Spleen (tissue), 11 donors: ENCODE measurements around the gene ERO1B. TPM values are rescaled to one million over a fixed set of nuclear protein-coding genes. Genes with fewer than 3 reads are reported as not detected.

ENCODE experiments used
- DNase-seq: peaks from one replicate; pipeline ENCODE4 v3.0.0-alpha.2; 2020
- H3K27ac ChIP-seq, 8 donors: fragments of 200-600 bp; sonication (generic) in 7 of 8; 1 replicate in 4 of 8; 2 replicates in 4 of 8; pipeline versions ENCODE4 v1.5.0 to v1.8.0; 2016 to 2021; ENCODE audit warnings: inconsistent platforms in 4 of 8, mild to moderate bottlenecking in 4 of 8, moderate library complexity in 1 of 8
- H3K27me3 ChIP-seq, 7 donors: fragments of 200-600 bp; sonication (generic) in 6 of 7; replicated peaks in 1 of 7; 1 replicate in 4 of 7; 2 replicates in 3 of 7; pipeline versions ENCODE4 v1.5.0 to v1.8.0; 2016 to 2021; ENCODE audit warnings: inconsistent platforms in 3 of 7, mild to moderate bottlenecking in 1 of 7
- H3K36me3 ChIP-seq, 6 donors: fragments of 200-600 bp; sonication (generic) in 5 of 6; 1 replicate in 4 of 6; 2 replicates in 2 of 6; pipeline versions ENCODE4 v1.5.0 to v1.8.0; 2016 to 2021; ENCODE audit warnings: inconsistent platforms in 2 of 6
- H3K4me1 ChIP-seq, 6 donors: fragments of 200-600 bp; sonication (generic) in 5 of 6; 1 replicate in 3 of 6; 2 replicates in 3 of 6; pipeline versions ENCODE4 v1.5.0 to v1.8.0; 2016 to 2021; ENCODE audit warnings: inconsistent platforms in 3 of 6
- H3K4me3 ChIP-seq, 8 donors: fragments of 200-600 bp; sonication (generic) in 7 of 8; 1 replicate in 4 of 8; 2 replicates in 4 of 8; pipeline versions ENCODE4 v1.5.0 to v1.8.0; 2016 to 2021; ENCODE audit warnings: inconsistent platforms in 4 of 8, mild to moderate bottlenecking in 4 of 8, moderate library complexity in 2 of 8
- H3K9me3 ChIP-seq, 8 donors: fragments of 200-600 bp; sonication (generic) in 7 of 8; 1 replicate in 4 of 8; 2 replicates in 4 of 8; pipeline versions ENCODE4 v1.5.0 to v1.8.0; 2016 to 2021; ENCODE audit warnings: inconsistent platforms in 4 of 8
- CTCF ChIP-seq, 11 experiments: fragments of 200-600 bp in 7 of 11; fragments of 450-650 bp in 4 of 11; sonication (generic) in 4 of 11; IDR thresholded peaks in 8 of 11; conservative IDR thresholded peaks in 3 of 11; 1 replicate in 7 of 11; 2 replicates in 4 of 11; pipeline versions ENCODE4 v1.4.0 to v1.8.0; 2016 to 2021; ENCODE audit warnings: antibody characterized with exemption in 11 of 11, inconsistent platforms in 4 of 11, mild to moderate bottlenecking in 1 of 11
- POLR2A ChIP-seq, 3 donors: fragments of 450-650 bp; IDR thresholded peaks; one replicate each; pipeline ENCODE4 v1.5.1; 2017; ENCODE audit warnings: antibody characterized with exemption in 3 of 3, mild to moderate bottlenecking in 1 of 3
- POLR2AphosphoS5 ChIP-seq, 3 donors: sonication (generic); formaldehyde crosslinking; IDR thresholded peaks; one replicate each; pipeline ENCODE4 v1.5.1; 2017; ENCODE audit warnings: antibody characterized with exemption in 3 of 3
- WGBS, 5 donors: extraction: QIAGEN DNeasy Blood & Tissue Kit in 3 of 5; methylation state at CpG; one replicate each; pipeline versions ENCODE4 v1.1.5 to v1.1.7; 2013 to 2018; 5-methylcytosine and 5-hydroxymethylcytosine counted together
- intact Hi-C: fragments of 100-400 bp; cut with DNase I; formaldehyde crosslinking; loops from one replicate; pipeline ENCODE4 v1.15.0; 2023; ENCODE audit warnings: low total_unique reads
- polyA plus RNA-seq, 3 donors: library from polyadenylated mRNA; stranded (reverse); fragments of 200-250 nt; gene quantifications; one replicate each; pipeline ENCODE4 v1.2.1, GENCODE V29; 2013
- total RNA-seq, 7 donors: library from RNA; depleted of rRNA in 3 of 7; stranded (reverse); fragments of >200 nt in 3 of 7; fragmentation: NEBNext Ultra II Directional in 4 of 7; extraction: Animal tissue kit (Norgen Biotek cat#: 25700) in 4 of 7; gene quantifications; one replicate each; pipeline versions ENCODE4 v1.1.0 to v1.2.1, GENCODE V29; 2016 to 2021
- donor health status: healthy with polysubstance abuse.
- donor health status: DM: no; HTN: no; CAD: no; lungs with moderate emphysema.
- donor health status: DM: no; HTN: no; CAD: no.
- donor health status: Bipolar disorder and iron deficiency.
- donor health status: healthy.
- donor health status: DM: no; HTN: no; CAD: no.
- donor health status: DM: yes; HTN: yes; CAD: no.

The ERO1B gene
- total and polyA plus RNA-seq, 10 donors: 3.9 to 29.4 (median 16.4) TPM

- WGBS, 5 donors: 79 to 97% (median 93%) methylated on average over 1 of the region's 1 CpG
These were observed 38.9 kb upstream of the ERO1B start for GRCh38 chr1:236320671-236321070.

GRCh38 chr1:236320214-236320613 lies 38.5 kb upstream of the ERO1B start:
- no peak for DNase-seq
- Histone ChIP-seq H3K36me3 (no peaks in the 10 kb centered on the region), H3K4me3 (no peak overlapping the region), H3K27me3 (no peaks in the 10 kb centered on the region), H3K9me3 (peaks cover 8 to 40% (median 37%) of the 10 kb centered on the region in 8 donors), H3K27ac (no peak overlapping the region), H3K4me1 (no peaks in the 10 kb centered on the region)
- intact Hi-C loops: no loop called here
- TF ChIP-seq POLR2A (IDR thresholded peaks at IDR 0.05) (no peak), CTCF (IDR thresholded peaks at IDR 0.05 in 8 of 11, conservative IDR thresholded peaks at IDR 0.05 in 3 of 11) (no peak), POLR2AphosphoS5 (IDR thresholded peaks at IDR 0.05) (no peak)
- 39 to 89% (median 85%) methylated on average over 1 of the region's 1 CpG for WGBS, 5 donors

More at GRCh38 chr1:236320671-236321070, 38.9 kb upstream of the ERO1B start:
- Histone ChIP-seq H3K27ac (no peak overlapping the region), H3K36me3 (no peaks in the 10 kb centered on the region), H3K4me3 (no peak overlapping the region), H3K9me3 (peaks cover 8 to 40% (median 37%) of the 10 kb centered on the region in 8 donors), H3K4me1 (no peaks in the 10 kb centered on the region), H3K27me3 (no peaks in the 10 kb centered on the region)
- intact Hi-C loops: no loop called here
- DNase-seq: no peak
- TF ChIP-seq POLR2AphosphoS5 (IDR thresholded peaks at IDR 0.05) (no peak), POLR2A (IDR thresholded peaks at IDR 0.05) (no peak), CTCF (IDR thresholded peaks at IDR 0.05 in 8 of 11, conservative IDR thresholded peaks at IDR 0.05 in 3 of 11) (no peak)

GRCh38 chr1:236316437-236316836 lies 34.7 kb upstream of the ERO1B start:
- no peak overlapping the region for H3K27ac ChIP-seq
- H3K4me3 ChIP-seq: no peak overlapping the region
- no peak for DNase-seq
- intact Hi-C loops: no loop called here
- no peaks in the 10 kb centered on the region for H3K27me3 ChIP-seq
- H3K4me1 ChIP-seq: no peaks in the 10 kb centered on the region
- no peak for TF ChIP-seq POLR2A (IDR thresholded peaks at IDR 0.05)
- no peak for TF ChIP-seq POLR2AphosphoS5 (IDR thresholded peaks at IDR 0.05)
- no peak for TF ChIP-seq CTCF (IDR thresholded peaks at IDR 0.05 in 8 of 11, conservative IDR thresholded peaks at IDR 0.05 in 3 of 11)
- peaks cover 0 to 10% (median 7%) of the 10 kb centered on the region in 8 donors for H3K9me3 ChIP-seq
- WGBS, 5 donors: 87 to 98% (median 90%) methylated on average over 2 of the region's 2 CpGs
- H3K36me3 ChIP-seq: no peaks in the 10 kb centered on the region

GRCh38 chr1:236315518-236315917 lies 33.8 kb upstream of the ERO1B start:
- H3K9me3 ChIP-seq: peaks cover 0 to under 1% (median 0%) of the 10 kb centered on the region in 8 donors
- no peak for DNase-seq
- H3K27ac ChIP-seq: no peak overlapping the region
- no peaks in the 10 kb centered on the region for H3K4me1 ChIP-seq
- TF ChIP-seq CTCF (IDR thresholded peaks at IDR 0.05 in 8 of 11, conservative IDR thresholded peaks at IDR 0.05 in 3 of 11): no peak
- TF ChIP-seq POLR2AphosphoS5 (IDR thresholded peaks at IDR 0.05): no peak
- no peak for TF ChIP-seq POLR2A (IDR thresholded peaks at IDR 0.05)
- intact Hi-C loops: no loop called here
- no peaks in the 10 kb centered on the region for H3K36me3 ChIP-seq
- WGBS, 5 donors: 70 to 91% (median 80%) methylated on average over 2 of the region's 2 CpGs
- H3K27me3 ChIP-seq: no peaks in the 10 kb centered on the region
- H3K4me3 ChIP-seq: no peak overlapping the region
